Natural killer cell (primary cell): ENCODE measurements around the gene HLX. TPM values are rescaled to one million over a fixed set of nuclear protein-coding genes. Genes with fewer than 3 reads are reported as not detected.

ENCODE experiments used
- ATAC-seq, 3 donors: fragments of 150-1000 bp in 2 of 3; fragments of 200-7000 bp in 1 of 3; cut with Tn5 transposase; 1 replicate in 1 of 3; 2 replicates in 2 of 3; pipeline ENCODE4 v1.10.0; 2021; ENCODE audit warnings: mild to moderate bottlenecking in 2 of 3, moderate library complexity in 2 of 3
- DNase-seq, 2 donors: peaks; one replicate each; pipeline versions ENCODE4 v3.0.0 to v3.0.0-alpha.2; 2013 to 2021; ENCODE audit warnings: mixed read lengths in 1 of 2
- H3K27ac ChIP-seq: one replicate; pipeline ENCODE4 v1.5.1; 2013; ENCODE audit warnings: mild to moderate bottlenecking, low read length
- H3K27me3 ChIP-seq: one replicate; pipeline ENCODE4 v1.6.1; 2013; ENCODE audit warnings: low read length; ENCODE audit not compliant: control insufficient read depth, insufficient read depth
- H3K36me3 ChIP-seq: one replicate; pipeline ENCODE4 v1.6.1; 2013; ENCODE audit warnings: low read length; ENCODE audit not compliant: control insufficient read depth, insufficient read depth
- H3K4me1 ChIP-seq: one replicate; pipeline ENCODE4 v1.6.1; 2013; ENCODE audit warnings: low read length; ENCODE audit not compliant: control insufficient read depth, insufficient read depth
- H3K4me3 ChIP-seq: one replicate; pipeline ENCODE4 v1.5.1; 2013; ENCODE audit warnings: low read length
- H3K9me3 ChIP-seq: one replicate; pipeline ENCODE4 v1.6.1; 2013; ENCODE audit warnings: low read length; ENCODE audit not compliant: control insufficient read depth, insufficient read depth
- H3K27ac Mint-ChIP-seq, 2 donors: one replicate each; pipeline ENCODE4 v1.8.0; 2022; ENCODE audit warnings: mild to moderate bottlenecking in 2 of 2, mixed read lengths in 2 of 2, moderate library complexity in 1 of 2
- H3K27me3 Mint-ChIP-seq, 2 donors: one replicate each; pipeline ENCODE4 v1.8.0; 2022; ENCODE audit warnings: low read depth in 2 of 2, mixed read lengths in 2 of 2
- H3K36me3 Mint-ChIP-seq: one replicate; pipeline ENCODE4 v1.8.0; 2022; ENCODE audit warnings: mixed read lengths
- H3K4me1 Mint-ChIP-seq, 2 donors: one replicate each; pipeline ENCODE4 v1.8.0; 2022; ENCODE audit warnings: mixed read lengths in 2 of 2
- H3K4me3 Mint-ChIP-seq: one replicate; pipeline ENCODE4 v1.8.0; 2022; ENCODE audit warnings: mild to moderate bottlenecking, moderate library complexity, mixed read lengths
- H3K9me3 Mint-ChIP-seq, 2 donors: one replicate each; pipeline ENCODE4 v1.8.0; 2022; ENCODE audit warnings: mixed read lengths in 2 of 2
- CTCF ChIP-seq: fragments of 200-600 bp; IDR thresholded peaks from one replicate; pipeline ENCODE4 v1.8.0; 2022; ENCODE audit warnings: antibody characterized with exemption
- WGBS: methylation state at CpG from one replicate; pipeline ENCODE4 v1.1.7; 2013; ENCODE audit warnings: missing lambda C conversion rate; ENCODE audit not compliant: insufficient coverage; 5-methylcytosine and 5-hydroxymethylcytosine counted together
- intact Hi-C: fragments of 100-400 bp; cut with micrococcal nuclease; formaldehyde crosslinking; loops from one replicate; pipeline ENCODE4 v1.14.2; 2022
- total RNA-seq, 4 donors: library from RNA; stranded (reverse); fragments of 120-200 nt in 1 of 4; gene quantifications; one replicate each; pipeline versions ENCODE4 v1.2.3 to v1.2.4, GENCODE V29; 2013 to 2022

HLX gene
- total RNA-seq: 10 to 100 TPM in 1 of 3 donors, 1 to 10 TPM in 1, under 1 TPM in 1; 0.93 to 19.3 (median 1.0) TPM
- total RNA-seq (2013): 2.3 TPM

- Histone ChIP-seq H3K4me3 (peak within 1 kb of the TSS; percentile 30), H3K36me3 (no peaks in the 10 kb centered on the region), H3K27ac (peak within 1 kb of the TSS; percentile 34), H3K9me3 (no peaks in the 10 kb centered on the region), H3K4me1 (peaks cover 41% of the 10 kb centered on the region), H3K27me3 (peaks cover 25% of the 10 kb centered on the region)
- under 1% methylated on average over 22 of the region's 26 CpGs for WGBS
- Mint-ChIP-seq H3K4me1 (peaks cover 28 to 34% of the 10 kb centered on the region in 2 donors), H3K36me3 (no peaks in the 10 kb centered on the region), H3K9me3 (no peaks in the 10 kb centered on the region), H3K27me3 (peaks cover 69 to 79% of the 10 kb centered on the region in 2 donors), H3K27ac (no peak within 1 kb of the TSS), H3K4me3 (peak within 1 kb of the TSS; percentile 84)
- DNase-seq: peak in 1 of 2 donors; percentile 11
- intact Hi-C loops: loop anchor here (10.0 kb wide), 1 partner anchor 1576 kb away; no protein-coding TSS in a partner anchor
- no peak for TF ChIP-seq CTCF
- peak; percentile 48 to 85 (median 49) for ATAC-seq
Measured at GRCh38 chr1:220879076-220879508, at the start of gene HLX. TSS of gene HLX (plus strand) at chr1:220879443. CDS start at chr1:220879858, 415 bp downstream.

DNA sequence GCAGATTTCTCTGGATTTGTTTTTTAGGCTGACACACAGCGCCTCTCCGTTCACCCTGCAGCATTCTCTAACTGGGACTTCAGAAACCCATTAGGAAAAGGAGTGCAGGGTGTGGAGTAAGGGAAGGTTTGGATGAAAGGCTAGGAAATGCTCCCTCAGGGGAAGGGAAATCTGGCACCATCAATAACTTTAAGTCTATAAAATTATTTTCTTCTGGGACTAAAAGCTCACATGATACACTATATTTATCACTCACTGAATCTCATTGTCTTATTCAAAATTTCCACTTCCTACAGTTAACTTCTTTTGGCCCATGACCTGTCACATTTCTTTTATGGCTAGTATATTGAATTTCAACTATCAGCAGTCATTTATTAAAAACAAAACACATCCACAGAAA, 45.8 kb upstream of the HLX start:
- Histone ChIP-seq H3K27me3 (no peaks in the 10 kb centered on the region), H3K36me3 (no peaks in the 10 kb centered on the region), H3K4me3 (no peak overlapping the region), H3K27ac (no peak overlapping the region), H3K4me1 (no peaks in the 10 kb centered on the region), H3K9me3 (no peaks in the 10 kb centered on the region)
- Mint-ChIP-seq H3K27me3 (peaks cover 0 to 3% of the 10 kb centered on the region in 2 donors), H3K4me3 (no peak overlapping the region), H3K27ac (no peak overlapping the region), H3K36me3 (no peaks in the 10 kb centered on the region), H3K9me3 (no peaks in the 10 kb centered on the region), H3K4me1 (no peaks in the 10 kb centered on the region)
- intact Hi-C loops: no loop called here
- ATAC-seq (no peak), DNase-seq (no peak)
- TF ChIP-seq CTCF: no peak
- WGBS: 90% methylated on average over 2 of the region's 2 CpGs

- Histone ChIP-seq H3K9me3 (no peaks in the 10 kb centered on the region), H3K4me1 (no peaks in the 10 kb centered on the region), H3K27me3 (no peaks in the 10 kb centered on the region), H3K4me3 (no peak overlapping the region), H3K36me3 (no peaks in the 10 kb centered on the region), H3K27ac (no peak overlapping the region)
- intact Hi-C loops: no loop called here
- no peak for DNase-seq
- Mint-ChIP-seq H3K27me3 (peaks cover 0 to 3% of the 10 kb centered on the region in 2 donors), H3K4me1 (no peaks in the 10 kb centered on the region), H3K36me3 (no peaks in the 10 kb centered on the region), H3K9me3 (no peaks in the 10 kb centered on the region), H3K27ac (no peak overlapping the region), H3K4me3 (no peak overlapping the region)
- no peak for TF ChIP-seq CTCF
- WGBS: 92% methylated on average over 4 of the region's 4 CpGs
- no peak for ATAC-seq
Measured at GRCh38 chr1:220834155-220834870, 44.9 kb upstream of the HLX start.
